Coronary artery (tissue), 2 donors: ENCODE measurements around the gene TLR7.

Experiments
- DNase-seq: peaks from one replicate; pipeline ENCODE4 v3.0.0-alpha.2; 2017; ENCODE audit warnings: low spot score
- H3K27ac ChIP-seq, 2 donors: fragments of 200-600 bp; sonication (generic); one replicate each; pipeline ENCODE4 v1.5.1; 2016 to 2019
- H3K4me3 ChIP-seq: fragments of 200-600 bp; sonication (generic); 2 replicates; pipeline ENCODE4 v1.5.1; 2016; ENCODE audit warnings: mild to moderate bottlenecking, moderate library complexity
- TF ChIP-seq, protein P1 (sequence below): fragments of 200-600 bp; sonication (generic); IDR thresholded peaks from one replicate; pipeline ENCODE4 v1.5.1; 2019; ENCODE audit warnings: antibody characterized with exemption

Gene TLR7

DNA sequence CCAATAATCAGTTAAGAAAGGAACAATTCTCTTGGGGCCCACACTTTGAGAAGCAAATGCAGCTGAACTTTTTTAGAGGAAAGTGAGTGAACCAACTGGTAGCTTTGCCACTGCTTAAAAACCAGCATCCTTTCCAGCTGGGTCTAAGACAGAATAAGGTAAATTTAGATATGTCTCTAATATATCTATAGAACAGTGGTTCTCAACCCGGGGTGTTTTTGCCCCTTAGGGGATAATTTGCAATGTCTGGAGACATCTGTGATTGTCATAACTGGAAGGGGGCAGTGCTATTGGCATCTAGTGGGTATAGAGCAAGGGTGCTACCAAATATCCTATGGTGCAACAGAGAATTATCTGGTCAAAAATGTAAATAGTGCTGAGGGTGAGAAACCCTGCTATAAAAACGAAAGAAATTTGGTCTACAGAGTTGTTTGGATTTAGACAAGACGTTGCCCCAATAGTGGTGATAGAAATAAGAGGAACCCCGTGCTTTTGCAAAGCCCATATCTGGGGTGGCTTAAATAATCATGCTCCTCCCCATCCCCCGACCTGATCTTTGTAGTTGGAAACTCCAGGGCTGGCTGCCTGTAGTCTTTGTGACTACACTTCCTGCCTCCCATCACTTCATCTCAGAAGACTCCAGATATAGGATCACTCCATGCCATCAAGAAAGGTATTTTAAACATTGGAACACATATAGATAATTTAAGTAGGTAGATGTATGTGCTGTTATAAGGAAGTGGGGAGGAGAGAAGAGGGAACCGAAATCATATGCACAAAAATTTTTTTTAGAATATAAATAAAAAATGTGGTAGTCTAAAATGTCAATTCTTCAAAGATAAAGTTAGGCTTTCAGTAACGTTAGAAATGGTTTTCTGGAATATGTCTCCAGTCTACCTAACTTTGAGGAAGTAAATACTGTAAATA, at the start of gene TLR7:
Gene TLR7 (plus strand): TSS at position 622 of the 927 bp plus-strand sequence. CDS start 507 bp downstream, outside the sequence.
- H3K4me3 ChIP-seq, result no peak within 1 kb of the TSS
- DNase-seq, result no peak
- TF ChIP-seq, protein P1, sequence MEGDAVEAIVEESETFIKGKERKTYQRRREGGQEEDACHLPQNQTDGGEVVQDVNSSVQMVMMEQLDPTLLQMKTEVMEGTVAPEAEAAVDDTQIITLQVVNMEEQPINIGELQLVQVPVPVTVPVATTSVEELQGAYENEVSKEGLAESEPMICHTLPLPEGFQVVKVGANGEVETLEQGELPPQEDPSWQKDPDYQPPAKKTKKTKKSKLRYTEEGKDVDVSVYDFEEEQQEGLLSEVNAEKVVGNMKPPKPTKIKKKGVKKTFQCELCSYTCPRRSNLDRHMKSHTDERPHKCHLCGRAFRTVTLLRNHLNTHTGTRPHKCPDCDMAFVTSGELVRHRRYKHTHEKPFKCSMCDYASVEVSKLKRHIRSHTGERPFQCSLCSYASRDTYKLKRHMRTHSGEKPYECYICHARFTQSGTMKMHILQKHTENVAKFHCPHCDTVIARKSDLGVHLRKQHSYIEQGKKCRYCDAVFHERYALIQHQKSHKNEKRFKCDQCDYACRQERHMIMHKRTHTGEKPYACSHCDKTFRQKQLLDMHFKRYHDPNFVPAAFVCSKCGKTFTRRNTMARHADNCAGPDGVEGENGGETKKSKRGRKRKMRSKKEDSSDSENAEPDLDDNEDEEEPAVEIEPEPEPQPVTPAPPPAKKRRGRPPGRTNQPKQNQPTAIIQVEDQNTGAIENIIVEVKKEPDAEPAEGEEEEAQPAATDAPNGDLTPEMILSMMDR, result no peak
- H3K27ac ChIP-seq, result no peak within 1 kb of the TSS

DNA sequence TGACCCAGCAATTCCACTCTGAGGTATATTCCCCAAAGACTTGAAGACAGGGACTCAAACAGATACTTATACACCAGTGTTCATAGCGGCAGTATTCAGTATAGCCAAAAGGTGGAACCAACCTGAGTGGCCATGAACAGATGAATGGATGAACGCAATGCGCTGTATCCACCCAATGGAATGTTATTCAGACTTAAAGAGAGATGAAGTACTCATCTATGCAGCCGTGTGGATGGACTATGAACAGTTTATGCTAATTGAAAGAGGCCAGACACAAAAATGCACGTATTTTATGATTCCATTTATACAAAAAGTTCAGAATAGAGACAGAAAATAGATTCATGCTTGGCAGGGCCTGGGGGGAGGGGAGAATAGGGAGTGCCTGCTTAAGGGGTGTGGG, 49.3 kb upstream of the TLR7 start:
- DNase-seq, result no peak
- no peak overlapping the region for H3K4me3 ChIP-seq
- no peak overlapping the region for H3K27ac ChIP-seq
- TF ChIP-seq, protein P1, result no peak

DNA sequence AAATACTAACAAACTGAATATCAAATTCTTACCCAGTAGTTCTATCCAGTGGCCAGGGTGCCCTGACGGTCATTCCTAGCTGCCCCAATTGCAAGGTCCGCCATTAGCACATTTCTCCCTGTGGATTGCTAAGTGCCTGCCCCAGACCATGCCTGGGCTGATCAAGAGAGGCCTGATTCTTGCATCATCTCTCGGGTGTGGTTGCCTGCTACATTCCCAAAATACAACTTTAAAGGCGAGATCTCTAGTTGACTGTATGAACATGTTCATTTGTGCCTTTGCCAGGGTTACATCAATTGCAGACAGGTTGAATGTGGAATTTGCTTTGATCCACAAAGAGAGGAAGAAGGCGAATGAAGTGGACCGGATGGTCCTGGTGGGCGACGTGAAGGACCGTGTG, 47.6 kb upstream of the TLR7 start:
- no peak overlapping the region for H3K27ac ChIP-seq
- no peak overlapping the region for H3K4me3 ChIP-seq
- no peak for DNase-seq
- TF ChIP-seq, protein P1, result no peak

DNA sequence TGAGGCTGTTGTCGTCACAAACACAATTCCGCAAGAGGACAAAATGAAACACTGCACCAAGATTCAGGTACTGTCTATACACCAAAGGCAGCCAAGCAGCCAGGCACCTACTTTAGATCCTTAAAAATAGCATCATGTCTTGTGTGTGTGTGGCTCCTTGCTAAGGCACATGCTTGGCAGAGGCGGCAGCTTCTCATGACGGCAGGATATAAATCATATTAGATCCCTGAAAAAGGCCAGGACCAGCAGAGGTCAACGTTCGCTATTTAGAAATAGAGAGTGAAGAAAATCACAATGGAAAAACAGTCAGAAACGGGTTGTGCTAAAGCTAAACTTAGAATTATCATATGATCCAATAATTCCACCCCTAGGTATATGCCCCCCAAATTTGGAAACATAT, 46.1 kb upstream of the TLR7 start:
- no peak for DNase-seq
- TF ChIP-seq, protein P1, result no peak
- H3K27ac ChIP-seq, result no peak overlapping the region
- H3K4me3 ChIP-seq, result no peak overlapping the region

DNA sequence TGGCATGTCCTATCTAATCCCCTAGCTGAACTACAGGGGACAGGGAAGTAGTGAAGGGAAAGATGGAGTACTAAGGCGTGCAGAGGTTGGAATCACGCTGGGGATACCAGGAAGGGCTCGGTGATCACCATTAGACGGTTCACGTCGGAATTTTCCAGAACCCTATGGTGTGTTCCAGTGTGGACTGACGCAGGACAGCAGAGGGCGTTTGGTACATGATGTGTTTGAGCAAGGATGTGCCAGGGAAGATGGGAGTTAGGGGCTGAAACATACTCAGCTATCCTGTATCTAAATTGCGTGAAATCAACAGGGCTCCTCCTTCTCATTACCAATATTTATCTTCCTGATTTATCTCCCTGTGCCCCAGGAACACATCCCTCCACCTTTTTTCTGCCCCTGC, 41.9 kb upstream of the TLR7 start:
- Histone ChIP-seq H3K4me3 (no peak overlapping the region), H3K27ac (no peak overlapping the region)
- TF ChIP-seq, protein P1, result no peak
- no peak for DNase-seq

DNA sequence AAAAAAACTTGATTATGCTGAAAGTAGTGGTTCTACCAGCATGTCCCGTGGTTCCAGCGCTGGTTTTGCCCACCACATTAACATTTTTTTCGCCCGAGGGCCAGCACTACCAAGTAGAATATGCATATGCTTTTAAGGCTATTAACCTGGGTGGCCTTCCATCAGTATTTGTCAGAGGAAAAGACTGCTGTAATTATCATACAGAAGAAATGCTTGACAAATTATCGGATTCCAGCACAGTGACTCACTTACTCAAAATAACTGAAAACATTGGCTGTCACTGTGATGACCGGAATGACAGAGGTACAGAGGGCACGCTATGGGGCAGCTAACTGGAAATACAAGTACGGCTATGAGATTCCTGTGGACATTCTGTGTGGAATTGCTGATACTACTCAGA, 41.1 kb upstream of the TLR7 start:
- Histone ChIP-seq H3K4me3 (no peak overlapping the region), H3K27ac (no peak overlapping the region)
- TF ChIP-seq, protein P1, result no peak
- no peak for DNase-seq
